NCI-H1105 treated with DMSO at 0.1 percent for 48 hours (cell line): Measurements from ENCODE around the gene SPAG9.

ENCODE experiments used
- DNase-seq: peaks from one replicate; lab custom pipeline; 2025; lab: John Stamatoyannopoulos, UW

SPAG9 gene

GRCh38 chr17:50938821-50939541, 181.7 kb downstream of the SPAG9 start:
- DNase-seq, result no peak

GRCh38 chr17:50935996-50936266, 184.7 kb downstream of the SPAG9 start:
- no peak for DNase-seq

GRCh38 chr17:50935221-50935995, 185.3 kb downstream of the SPAG9 start:
- no peak for DNase-seq

GRCh38 chr17:50934672-50935220, 185.9 kb downstream of the SPAG9 start:
- no peak for DNase-seq

- no peak for DNase-seq
These were observed 186.5 kb downstream of the SPAG9 start for GRCh38 chr17:50934161-50934560.

- peak; percentile 63 for DNase-seq
These were observed 189.3 kb downstream of the SPAG9 start for GRCh38 chr17:50931144-50931908.

GRCh38 chr17:50928646-50929045, 192.0 kb downstream of the SPAG9 start:
- DNase-seq, result no peak

GRCh38 chr17:50927287-50927686, 193.4 kb downstream of the SPAG9 start:
- DNase-seq, result no peak

- no peak for DNase-seq
These were observed 194.1 kb downstream of the SPAG9 start for GRCh38 chr17:50926523-50926922.

GRCh38 chr17:50925296-50925891, 195.3 kb downstream of the SPAG9 start:
- DNase-seq, result no peak

- DNase-seq, result no peak
These were observed 195.9 kb downstream of the SPAG9 start for GRCh38 chr17:50924800-50925199.

- no peak for DNase-seq
These were observed 196.4 kb downstream of the SPAG9 start for GRCh38 chr17:50924300-50924699.

- DNase-seq, result peak; percentile 24
These were observed 197.1 kb downstream of the SPAG9 start for GRCh38 chr17:50923611-50924010.

GRCh38 chr17:50922721-50923405, 197.8 kb downstream of the SPAG9 start:
- no peak for DNase-seq

GRCh38 chr17:50922107-50922506, 198.6 kb downstream of the SPAG9 start:
- DNase-seq, result no peak

GRCh38 chr17:50920891-50921586, 199.6 kb downstream of the SPAG9 start:
- no peak for DNase-seq

GRCh38 chr17:50920041-50920410, 200.6 kb downstream of the SPAG9 start:
- no peak for DNase-seq

GRCh38 chr17:50919321-50920040, 201.2 kb downstream of the SPAG9 start:
- DNase-seq, result peak; percentile 94

- DNase-seq, result no peak
These were observed 201.8 kb downstream of the SPAG9 start for GRCh38 chr17:50918933-50919296.
